ENCODE data around the gene IGLL5. TPM values are rescaled to one million over a fixed set of nuclear protein-coding genes. Genes with fewer than 3 reads are reported as not detected.

IGLL5 gene
- total and polyA plus RNA-seq, 2 donors (not counting 3 experiments of a cell fraction or from before 2014, with no cell fraction given): not detected

- no peak overlapping the region for H3K4me3 ChIP-seq (replicated peaks in 1 of 3; ENCODE audit: insufficient read depth in 1 of 3, low read depth in 1 of 3, low read length in 3 of 3)
- H3K27me3 ChIP-seq (ENCODE audit: control insufficient read depth in 2 of 2, insufficient read depth in 2 of 2, low read length in 2 of 2): peaks cover 2 to 5% of the 10 kb centered on the region in 2 experiments
- no peak overlapping the region for H3K4me2 ChIP-seq (ENCODE audit: insufficient read depth, low read length)
- H3K4me1 ChIP-seq (ENCODE audit: control insufficient read depth, extremely low read depth, insufficient read depth, low read length): no peaks in the 10 kb centered on the region
- H2AFZ ChIP-seq (ENCODE audit: low read depth, low read length): no peak overlapping the region
- DNase-seq (ENCODE audit: low read depth, low spot score): no peak
- no TSS peak for BruUV-seq (replicated peaks)
- no peaks in the 10 kb centered on the region for H3K9me3 ChIP-seq (replicated peaks; ENCODE audit: control insufficient read depth, insufficient read depth, low read length)
- TF ChIP-seq JUN (IDR thresholded peaks at IDR 0.05; ENCODE audit: borderline replicate concordance, insufficient read depth, insufficient read length, low read depth) (no peak), MYC (IDR thresholded peaks at IDR 0.05; ENCODE audit: low read depth, low read length) (no peak), MAX (IDR thresholded peaks at IDR 0.05; ENCODE audit: insufficient read depth, insufficient read length) (no peak), FOS (IDR thresholded peaks at IDR 0.05; ENCODE audit: borderline replicate concordance, insufficient read depth, low read length) (no peak), POLR2AphosphoS5 (IDR thresholded peaks at IDR 0.05; ENCODE audit: insufficient read depth, low read depth, low read length) (no peak), EZH2 (IDR thresholded peaks at IDR 0.05; ENCODE audit: borderline replicate concordance, low read depth, low read length, severe bottlenecking) (no peak), GATA2 (IDR thresholded peaks at IDR 0.05; ENCODE audit: insufficient read depth, insufficient read length, low read depth, low read length) (no peak), CTCF (IDR thresholded peaks at IDR 0.05; ENCODE audit: extremely low read depth in 1 of 2, insufficient read depth in 1 of 2, low read depth in 1 of 2, low read length in 2 of 2) (no peak), POLR2A (IDR thresholded peaks at IDR 0.05; ENCODE audit: low read depth, low read length) (no peak)
- no peak overlapping the region for H3K27ac ChIP-seq (ENCODE audit: insufficient read depth, low read depth, low read length)
- no peaks in the 10 kb centered on the region for H4K20me1 ChIP-seq (replicated peaks; ENCODE audit: control insufficient read depth, extremely low read depth, insufficient read depth, low read length)
- CTCF ChIA-PET: no interaction called here
- no peaks in the 10 kb centered on the region for H3K36me3 ChIP-seq (ENCODE audit: control insufficient read depth in 2 of 2, extremely low read depth in 1 of 2, insufficient read depth in 2 of 2, low read length in 2 of 2)
- dilution Hi-C loops (cut with MboI; ENCODE audit: extremely low pct_ligation_motif_present, low sequenced_read_pairs): no loop called here
- POLR2A ChIA-PET: no interaction called here
- no peak overlapping the region for H3K9ac ChIP-seq (replicated peaks; ENCODE audit: extremely low read depth, insufficient read depth, low read length)
- intact Hi-C loops (cut with micrococcal nuclease): no loop called here
- no peaks in the 10 kb centered on the region for H3K79me2 ChIP-seq (ENCODE audit: control insufficient read depth, insufficient read depth, low read length)
- FAIRE-seq: no peak
- no peaks in the 10 kb centered on the region for H3K9me1 ChIP-seq (replicated peaks; ENCODE audit: control insufficient read depth, extremely low read depth, insufficient read depth, low read length)
Observed at GRCh38 chr22:22890085-22890484, 2.5 kb downstream of the IGLL5 start.

All from endothelial cell of umbilical vein (primary cell).